ENCODE data around the gene HOXB9.

DNA sequence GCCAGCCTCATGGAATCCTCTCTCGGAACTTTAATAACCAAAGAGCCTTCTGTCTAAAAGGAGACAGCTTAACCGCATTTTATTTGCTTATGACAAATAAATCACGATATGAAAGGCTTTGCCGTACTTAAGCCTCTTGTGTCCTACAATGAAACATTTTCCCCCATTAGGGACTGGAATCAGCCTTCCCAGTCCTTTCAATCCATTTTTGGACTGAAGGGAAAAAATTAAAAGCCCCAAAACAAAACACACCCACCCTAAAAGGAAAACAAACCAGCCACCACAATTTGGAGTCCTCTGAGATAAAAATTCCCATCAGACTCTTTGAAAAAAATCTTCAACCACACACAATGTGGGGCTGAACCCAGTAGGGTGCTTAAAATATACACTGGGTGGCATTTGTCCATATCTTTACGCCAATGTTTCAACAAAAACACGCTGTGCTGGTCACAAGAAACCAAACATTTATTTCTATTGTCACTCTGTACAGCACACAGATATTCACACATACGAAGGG lies 51.0 kb downstream of the HOXB9 start:
- no peak for TF ChIP-seq CTCF (IDR thresholded peaks at IDR 0.05)
- no peak for TF ChIP-seq POLR2A (IDR thresholded peaks at IDR 0.05)

All from testis (tissue), 2 donors.